Progenitor cell of endocrine pancreas (in vitro differentiated cells): ENCODE results near the gene PPFIBP1. TPM values are rescaled to one million over a fixed set of nuclear protein-coding genes. Genes with fewer than 3 reads are reported as not detected.
"Not testable (repeated sequence)": the region's sequence is repeated elsewhere in the genome, so short reads cannot be mapped to it uniquely, and the experiment has no call there.

ENCODE experiments used
- DNase-seq: peaks from one replicate; pipeline ENCODE4 v3.0.0; 2021; ENCODE audit warnings: low spot score; ENCODE audit not compliant: unreplicated experiment
- H3K27ac Mint-ChIP-seq: 2 replicates; pipeline ENCODE4 v1.8.0; 2021; ENCODE audit warnings: mild to moderate bottlenecking, moderate library complexity, mixed read lengths
- H3K27me3 Mint-ChIP-seq: 2 replicates; pipeline ENCODE4 v1.8.0; 2021; ENCODE audit warnings: mixed read lengths
- H3K36me3 Mint-ChIP-seq: 2 replicates; pipeline ENCODE4 v1.8.0; 2022; ENCODE audit warnings: mixed read lengths; ENCODE audit not compliant: insufficient read depth
- H3K4me1 Mint-ChIP-seq: 2 replicates; pipeline ENCODE4 v1.8.0; 2021; ENCODE audit warnings: low read depth, mixed read lengths
- H3K4me3 Mint-ChIP-seq: 2 replicates; pipeline ENCODE4 v1.8.0; 2021; ENCODE audit warnings: low read depth, mild to moderate bottlenecking, moderate library complexity, mixed read lengths
- H3K9me3 Mint-ChIP-seq: 2 replicates; pipeline ENCODE4 v1.8.0; 2021; ENCODE audit warnings: low read depth, mixed read lengths
- CTCF ChIP-seq: fragments of 200-600 bp; sonication (generic); IDR thresholded peaks from one replicate; pipeline ENCODE4 v1.5.0; 2021; ENCODE audit warnings: antibody characterized with exemption, mild to moderate bottlenecking; ENCODE audit not compliant: unreplicated experiment
- total RNA-seq: library from RNA; stranded (reverse); gene quantifications from 2 replicates; pipeline ENCODE4 v1.2.1, GENCODE V29; 2021

The PPFIBP1 gene
- total RNA-seq, 1 donor from 2014 or later: 85.4 TPM

- H3K27ac Mint-ChIP-seq: no peak overlapping the region
- no peaks in the 10 kb centered on the region for H3K9me3 Mint-ChIP-seq
- no peak for TF ChIP-seq CTCF
- no peak for DNase-seq
- no peak overlapping the region for H3K4me3 Mint-ChIP-seq
- no peaks in the 10 kb centered on the region for H3K27me3 Mint-ChIP-seq
- peaks cover 7% of the 10 kb centered on the region for H3K36me3 Mint-ChIP-seq
- peaks cover 1% of the 10 kb centered on the region for H3K4me1 Mint-ChIP-seq
Observed at GRCh38 chr12:27631365-27631764, 107.4 kb downstream of the PPFIBP1 start.

GRCh38 chr12:27631813-27632491, 107.9 kb downstream of the PPFIBP1 start:
- DNase-seq: no peak

GRCh38 chr12:27635349-27635972, 111.5 kb downstream of the PPFIBP1 start:
- no peak overlapping the region for H3K4me3 Mint-ChIP-seq
- peaks cover 1% of the 10 kb centered on the region for H3K4me1 Mint-ChIP-seq
- no peaks in the 10 kb centered on the region for H3K9me3 Mint-ChIP-seq
- no peaks in the 10 kb centered on the region for H3K27me3 Mint-ChIP-seq
- DNase-seq: no peak
- H3K27ac Mint-ChIP-seq: no peak overlapping the region
- H3K36me3 Mint-ChIP-seq: peaks cover 7% of the 10 kb centered on the region
- TF ChIP-seq CTCF: peak; percentile 81

More at GRCh38 chr12:27631813-27632491, 107.9 kb downstream of the PPFIBP1 start:
- H3K27me3 Mint-ChIP-seq: no peaks in the 10 kb centered on the region
- H3K9me3 Mint-ChIP-seq: no peaks in the 10 kb centered on the region
- H3K27ac Mint-ChIP-seq: no peak overlapping the region
- peaks cover 1% of the 10 kb centered on the region for H3K4me1 Mint-ChIP-seq
- peaks cover 7% of the 10 kb centered on the region for H3K36me3 Mint-ChIP-seq
- H3K4me3 Mint-ChIP-seq: no peak overlapping the region
- no peak for TF ChIP-seq CTCF

- H3K27ac Mint-ChIP-seq, H3K27me3 Mint-ChIP-seq, H3K9me3 Mint-ChIP-seq: not testable (repeated sequence)
Observed at GRCh38 chr12:27636569-27636968, 112.6 kb downstream of the PPFIBP1 start.

GRCh38 chr12:27637524-27637923, 113.5 kb downstream of the PPFIBP1 start:
- peaks cover 11% of the 10 kb centered on the region for H3K36me3 Mint-ChIP-seq
- DNase-seq: no peak
- no peak overlapping the region for H3K27ac Mint-ChIP-seq
- H3K4me1 Mint-ChIP-seq: peaks cover 1% of the 10 kb centered on the region
- no peak for TF ChIP-seq CTCF
- no peaks in the 10 kb centered on the region for H3K27me3 Mint-ChIP-seq
- peaks cover 3% of the 10 kb centered on the region for H3K9me3 Mint-ChIP-seq
- no peak overlapping the region for H3K4me3 Mint-ChIP-seq

More at GRCh38 chr12:27636569-27636968, 112.6 kb downstream of the PPFIBP1 start:
- not testable (repeated sequence) for H3K4me1 Mint-ChIP-seq, H3K36me3 Mint-ChIP-seq, H3K4me3 Mint-ChIP-seq, DNase-seq

GRCh38 chr12:27639265-27639664, 115.3 kb downstream of the PPFIBP1 start:
- Mint-ChIP-seq H3K4me1 (peaks cover 4% of the 10 kb centered on the region), H3K36me3 (peaks cover 12% of the 10 kb centered on the region), H3K9me3 (peaks cover 4% of the 10 kb centered on the region), H3K4me3 (no peak overlapping the region), H3K27me3 (no peaks in the 10 kb centered on the region), H3K27ac (no peak overlapping the region)
- TF ChIP-seq CTCF: no peak
- no peak for DNase-seq

- DNase-seq, H3K27ac Mint-ChIP-seq, H3K36me3 Mint-ChIP-seq, H3K27me3 Mint-ChIP-seq, H3K4me3 Mint-ChIP-seq, H3K4me1 Mint-ChIP-seq, H3K9me3 Mint-ChIP-seq: not testable (repeated sequence)
Observed at GRCh38 chr12:27640566-27641200, 116.7 kb downstream of the PPFIBP1 start.

GRCh38 chr12:27642361-27642760, 118.4 kb downstream of the PPFIBP1 start:
- not testable (repeated sequence) for H3K9me3 Mint-ChIP-seq, DNase-seq, H3K27me3 Mint-ChIP-seq, H3K4me3 Mint-ChIP-seq
- Mint-ChIP-seq H3K4me1 (peaks cover 14% of the 10 kb centered on the region), H3K36me3 (peaks cover 16% of the 10 kb centered on the region), H3K27ac (peak overlapping the region; percentile 6)
